K562 (cell line): ENCODE data around the gene BIRC5. TPM values are rescaled to one million over a fixed set of nuclear protein-coding genes. Genes with fewer than 3 reads are reported as not detected.

Source experiments
- ARID1B ChIP-seq: fragments of 450-650 bp; IDR thresholded peaks from 2 replicates; pipeline ENCODE4 v1.6.1; 2016; ENCODE audit warnings: antibody characterized with exemption, mild to moderate bottlenecking, inconsistent platforms
- CBFA2T2 ChIP-seq: fragments of 450-650 bp; conservative IDR thresholded peaks from 2 replicates; pipeline ENCODE4 v1.6.1; 2017; ENCODE audit warnings: mild to moderate bottlenecking
- CBX2 ChIP-seq: fragments of 200-600 bp; sonication (generic); IDR thresholded peaks from one replicate; pipeline ENCODE4 v1.6.1; 2012; ENCODE audit warnings: mild to moderate bottlenecking, low read length, inconsistent platforms; ENCODE audit not compliant: insufficient read depth, poor library complexity, severe bottlenecking
- CC2D1A ChIP-seq: fragments of 450-650 bp; IDR thresholded peaks from 2 replicates; pipeline ENCODE4 v1.6.1; 2017; ENCODE audit warnings: mild to moderate bottlenecking
- CREB1 ChIP-seq, 2 experiments: sonication (generic) in 1 of 2; formaldehyde crosslinking in 1 of 2; IDR thresholded peaks; 2 replicates each; pipeline versions ENCODE4 v1.6.1 to v1.8.0; 2012 to 2022; ENCODE audit warnings: inconsistent platforms in 1 of 2, mild to moderate bottlenecking in 1 of 2, missing genetic modification reagents in 1 of 2, moderate library complexity in 1 of 2
- ETV1 ChIP-seq: fragments of 450-650 bp; conservative IDR thresholded peaks from 2 replicates; pipeline ENCODE4 v1.6.1; 2016; ENCODE audit warnings: missing genetic modification characterization, control low read depth, low read depth, missing compliant biosample characterization
- EZH2 ChIP-seq: IDR thresholded peaks from 2 replicates; pipeline ENCODE4 v1.6.1; 2012; ENCODE audit warnings: low read depth, mild to moderate bottlenecking, inconsistent platforms, low read length, borderline replicate concordance
- HMG20B ChIP-seq: fragments of 250-450 bp; sonication (Bioruptor Pico); IDR thresholded peaks from 2 replicates; pipeline ENCODE4 v1.5.0; 2021; ENCODE audit warnings: mild to moderate bottlenecking
- POLR2B ChIP-seq: fragments of 450-650 bp; IDR thresholded peaks from 2 replicates; pipeline ENCODE4 v1.6.1; 2018; ENCODE audit warnings: low read depth; ENCODE audit not compliant: partially characterized antibody
- POU5F1 ChIP-seq: fragments of 150-350 bp; IDR thresholded peaks from 2 replicates; pipeline ENCODE4 v1.6.1; 2014; ENCODE audit warnings: borderline replicate concordance, low read length, low read depth, mild to moderate bottlenecking; ENCODE audit not compliant: partially characterized antibody
- RAD21 ChIP-seq, 2 experiments: fragments of 250-450 bp in 1 of 2; fragments of 450-650 bp in 1 of 2; sonication (Bioruptor Pico) in 1 of 2; formaldehyde crosslinking in 1 of 2; IDR thresholded peaks in 1 of 2; conservative IDR thresholded peaks in 1 of 2; 2 replicates each; pipeline versions ENCODE4 v1.4.0 to v1.8.0; 2020 to 2022; ENCODE audit warnings: mild to moderate bottlenecking in 2 of 2, moderate library complexity in 1 of 2
- RCOR1 ChIP-seq, 2 experiments: IDR thresholded peaks; 2 replicates each; pipeline ENCODE4 v1.6.1; 2012; ENCODE audit warnings: low read depth in 2 of 2, low read length in 2 of 2, borderline replicate concordance in 1 of 2, improper control_type of control experiment in 1 of 2
- XRCC3 ChIP-seq: fragments of 450-650 bp; IDR thresholded peaks from 2 replicates; pipeline ENCODE4 v1.6.1; 2017; ENCODE audit warnings: mild to moderate bottlenecking, moderate library complexity
- ZKSCAN1 ChIP-seq: fragments of 150-350 bp; IDR thresholded peaks from 2 replicates; pipeline ENCODE4 v1.6.1; 2016; ENCODE audit warnings: low read depth, low read length
- ZNF140 ChIP-seq: fragments of 250-450 bp; sonication (Bioruptor Pico); IDR thresholded peaks from 2 replicates; pipeline ENCODE4 v1.8.0; 2021; ENCODE audit warnings: moderate library complexity, mild to moderate bottlenecking, inconsistent platforms
- ZNF224 ChIP-seq: sonication (generic); formaldehyde crosslinking; IDR thresholded peaks from 2 replicates; pipeline ENCODE4 v1.8.0; 2022; ENCODE audit warnings: mild to moderate bottlenecking, missing genetic modification reagents
- ZNF436 ChIP-seq: fragments of 250-450, 450-650 bp; sonication (Bioruptor Pico); formaldehyde crosslinking; IDR thresholded peaks from 2 replicates; pipeline ENCODE4 v1.7.0; 2020; ENCODE audit warnings: mild to moderate bottlenecking
- ZNF75A ChIP-seq: fragments of 450-650 bp; formaldehyde crosslinking; IDR thresholded peaks from 2 replicates; pipeline ENCODE4 v1.4.0; 2020; ENCODE audit warnings: mild to moderate bottlenecking
- polyA plus RNA-seq, 8 experiments: library from polyadenylated mRNA; depleted of rRNA in 4 of 8; stranded (reverse) in 5 of 8; unstranded in 3 of 8; fragments of >200 nt; fragmentation: Nextera tagmentation in 2 of 8; fragmentation: Illumina TruSeq in 1 of 8; extraction: Ambion mirVana in 2 of 8; extraction: Trizol in 1 of 8; gene quantifications; 2 replicates each; pipeline versions ENCODE4 v1.2.1 to v1.2.3, GENCODE V29; 2011 to 2014; ENCODE audit warnings: inconsistent platforms in 1 of 8, missing spikeins in 1 of 8
- total RNA-seq, 7 experiments: library from RNA; depleted of rRNA in 6 of 7; stranded (reverse); fragments of >200 nt in 6 of 7; fragmentation: Illumina TruSeq in 2 of 7; extraction: Trizol in 2 of 7; gene quantifications; 2 replicates each; pipeline versions ENCODE4 v1.2.1 to v1.2.3, GENCODE V29; 2011 to 2021; ENCODE audit warnings: low replicate concordance in 1 of 7
- TF ChIP-seq, protein P1 (sequence below), 2 experiments: fragments of 450-650 bp in 1 of 2; IDR thresholded peaks; 2 replicates each; pipeline ENCODE4 v1.6.1; 2011 to 2017; ENCODE audit warnings: low read depth in 2 of 2, antibody characterized with exemption in 1 of 2, borderline replicate concordance in 1 of 2, low read length in 1 of 2, mild to moderate bottlenecking in 1 of 2, mixed read lengths in 1 of 2; ENCODE audit not compliant: control insufficient read depth in 1 of 2
- TF ChIP-seq, protein P2 (sequence below): IDR thresholded peaks from 2 replicates; pipeline ENCODE4 v1.6.1; 2011; ENCODE audit warnings: borderline replicate concordance, low read depth, mild to moderate bottlenecking, moderate library complexity, low read length; ENCODE audit not compliant: insufficient read depth, poor library complexity, severe bottlenecking
- TF ChIP-seq, protein P3 (sequence below): fragments of 250-450 bp; sonication (Bioruptor Pico); IDR thresholded peaks from 2 replicates; pipeline ENCODE4 v1.6.1; 2021; ENCODE audit warnings: mild to moderate bottlenecking
- TF ChIP-seq, protein P4 (sequence below): sonication (generic); formaldehyde crosslinking; IDR thresholded peaks from 2 replicates; pipeline ENCODE4 v1.5.0; 2020; ENCODE audit warnings: missing genetic modification reagents

The BIRC5 gene
- total and polyA plus RNA-seq, 9 of the 15 experiments (the other 6 are each of a cell fraction or from before 2014, with no cell fraction given): 64.4 to 140 (median 101) TPM

DNA sequence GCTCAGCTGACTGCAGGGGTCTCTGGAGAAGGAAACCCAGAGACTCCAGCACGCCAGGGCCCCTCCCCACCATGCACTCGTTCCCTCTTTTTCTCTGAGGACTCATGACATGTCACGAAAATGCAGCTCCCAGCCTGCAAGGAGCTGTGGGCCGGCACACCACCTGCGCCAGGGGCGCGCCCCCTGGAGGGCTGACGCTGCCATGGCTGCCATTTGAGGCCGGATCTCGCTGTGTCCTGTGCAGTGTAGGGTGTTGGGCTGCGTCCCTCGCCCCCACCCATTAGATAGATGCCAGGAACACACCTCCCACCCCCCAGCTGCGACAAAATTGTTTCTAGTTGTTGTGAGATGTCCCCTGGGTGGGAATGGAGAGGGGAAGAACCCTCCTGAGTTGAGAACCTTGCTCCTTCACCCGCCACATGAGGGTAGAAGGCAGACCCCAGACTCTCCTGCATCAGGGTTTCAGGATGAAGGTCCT is 37.5 kb upstream of the BIRC5 start (continued):
- TF ChIP-seq RAD21 (CRISPR knock-in tag; conservative IDR thresholded peaks at IDR 0.05 in 1 of 2, IDR thresholded peaks at IDR 0.05 in 1 of 2): peak; percentile 72 to 86
- TF ChIP-seq ZNF140: no peak
- no peak for TF ChIP-seq XRCC3
- TF ChIP-seq CBX2: no peak
- no peak for TF ChIP-seq ZNF224 (CRISPR knock-in tag)
- no peak for TF ChIP-seq ZNF75A
- peak; percentile 30; the same call in 1 of the 2 replicates for TF ChIP-seq ETV1
- no peak for TF ChIP-seq ZNF436 (CRISPR knock-in tag)
- TF ChIP-seq, protein P1, sequence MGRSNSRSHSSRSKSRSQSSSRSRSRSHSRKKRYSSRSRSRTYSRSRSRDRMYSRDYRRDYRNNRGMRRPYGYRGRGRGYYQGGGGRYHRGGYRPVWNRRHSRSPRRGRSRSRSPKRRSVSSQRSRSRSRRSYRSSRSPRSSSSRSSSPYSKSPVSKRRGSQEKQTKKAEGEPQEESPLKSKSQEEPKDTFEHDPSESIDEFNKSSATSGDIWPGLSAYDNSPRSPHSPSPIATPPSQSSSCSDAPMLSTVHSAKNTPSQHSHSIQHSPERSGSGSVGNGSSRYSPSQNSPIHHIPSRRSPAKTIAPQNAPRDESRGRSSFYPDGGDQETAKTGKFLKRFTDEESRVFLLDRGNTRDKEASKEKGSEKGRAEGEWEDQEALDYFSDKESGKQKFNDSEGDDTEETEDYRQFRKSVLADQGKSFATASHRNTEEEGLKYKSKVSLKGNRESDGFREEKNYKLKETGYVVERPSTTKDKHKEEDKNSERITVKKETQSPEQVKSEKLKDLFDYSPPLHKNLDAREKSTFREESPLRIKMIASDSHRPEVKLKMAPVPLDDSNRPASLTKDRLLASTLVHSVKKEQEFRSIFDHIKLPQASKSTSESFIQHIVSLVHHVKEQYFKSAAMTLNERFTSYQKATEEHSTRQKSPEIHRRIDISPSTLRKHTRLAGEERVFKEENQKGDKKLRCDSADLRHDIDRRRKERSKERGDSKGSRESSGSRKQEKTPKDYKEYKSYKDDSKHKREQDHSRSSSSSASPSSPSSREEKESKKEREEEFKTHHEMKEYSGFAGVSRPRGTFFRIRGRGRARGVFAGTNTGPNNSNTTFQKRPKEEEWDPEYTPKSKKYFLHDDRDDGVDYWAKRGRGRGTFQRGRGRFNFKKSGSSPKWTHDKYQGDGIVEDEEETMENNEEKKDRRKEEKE (IDR thresholded peaks at IDR 0.05; ENCODE audit: borderline replicate concordance in 1 of 2, control insufficient read depth in 1 of 2, low read depth in 2 of 2, low read length in 1 of 2): no peak
- TF ChIP-seq ZKSCAN1: 0 out of 2 replicates have a peak, but pooled peaks have one; percentile 11
- TF ChIP-seq, protein P2, sequence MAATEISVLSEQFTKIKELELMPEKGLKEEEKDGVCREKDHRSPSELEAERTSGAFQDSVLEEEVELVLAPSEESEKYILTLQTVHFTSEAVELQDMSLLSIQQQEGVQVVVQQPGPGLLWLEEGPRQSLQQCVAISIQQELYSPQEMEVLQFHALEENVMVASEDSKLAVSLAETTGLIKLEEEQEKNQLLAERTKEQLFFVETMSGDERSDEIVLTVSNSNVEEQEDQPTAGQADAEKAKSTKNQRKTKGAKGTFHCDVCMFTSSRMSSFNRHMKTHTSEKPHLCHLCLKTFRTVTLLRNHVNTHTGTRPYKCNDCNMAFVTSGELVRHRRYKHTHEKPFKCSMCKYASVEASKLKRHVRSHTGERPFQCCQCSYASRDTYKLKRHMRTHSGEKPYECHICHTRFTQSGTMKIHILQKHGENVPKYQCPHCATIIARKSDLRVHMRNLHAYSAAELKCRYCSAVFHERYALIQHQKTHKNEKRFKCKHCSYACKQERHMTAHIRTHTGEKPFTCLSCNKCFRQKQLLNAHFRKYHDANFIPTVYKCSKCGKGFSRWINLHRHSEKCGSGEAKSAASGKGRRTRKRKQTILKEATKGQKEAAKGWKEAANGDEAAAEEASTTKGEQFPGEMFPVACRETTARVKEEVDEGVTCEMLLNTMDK: peak; percentile 89
- TF ChIP-seq POU5F1: no peak
- TF ChIP-seq HMG20B (CRISPR knock-in tag): no peak
- TF ChIP-seq CREB1 (IDR thresholded peaks at IDR 0.05): no peak; the same call in 1 of the 2 replicates
- peak; percentile 48; the same call in 1 of the 2 replicates for TF ChIP-seq CREB1 (CRISPR knock-in tag; IDR thresholded peaks at IDR 0.05)
- TF ChIP-seq POLR2B: peak; percentile 44
- TF ChIP-seq EZH2: no peak
- 0 out of 2 replicates have a peak, but pooled peaks have one; percentile 10 for TF ChIP-seq CC2D1A
- TF ChIP-seq, protein P3, sequence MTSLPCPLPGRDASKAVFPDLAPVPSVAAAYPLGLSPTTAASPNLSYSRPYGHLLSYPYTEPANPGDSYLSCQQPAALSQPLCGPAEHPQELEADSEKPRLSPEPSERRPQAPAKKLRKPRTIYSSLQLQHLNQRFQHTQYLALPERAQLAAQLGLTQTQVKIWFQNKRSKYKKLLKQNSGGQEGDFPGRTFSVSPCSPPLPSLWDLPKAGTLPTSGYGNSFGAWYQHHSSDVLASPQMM (CRISPR knock-in tag): no peak
- TF ChIP-seq RCOR1 (IDR thresholded peaks at IDR 0.05; ENCODE audit: borderline replicate concordance in 1 of 2, low read depth in 2 of 2, low read length in 2 of 2): peak in 1 of 2 experiments; percentile 44; a peak in 1 of 4 replicates
- TF ChIP-seq CBFA2T2: no peak
- TF ChIP-seq, protein P4, sequence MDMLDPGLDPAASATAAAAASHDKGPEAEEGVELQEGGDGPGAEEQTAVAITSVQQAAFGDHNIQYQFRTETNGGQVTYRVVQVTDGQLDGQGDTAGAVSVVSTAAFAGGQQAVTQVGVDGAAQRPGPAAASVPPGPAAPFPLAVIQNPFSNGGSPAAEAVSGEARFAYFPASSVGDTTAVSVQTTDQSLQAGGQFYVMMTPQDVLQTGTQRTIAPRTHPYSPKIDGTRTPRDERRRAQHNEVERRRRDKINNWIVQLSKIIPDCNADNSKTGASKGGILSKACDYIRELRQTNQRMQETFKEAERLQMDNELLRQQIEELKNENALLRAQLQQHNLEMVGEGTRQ (CRISPR knock-in tag): no peak
- no peak for TF ChIP-seq ARID1B
